Measurements from ENCODE around the gene ERO1B. TPM values are rescaled to one million over a fixed set of nuclear protein-coding genes. Genes with fewer than 3 reads are reported as not detected.

The ERO1B gene
- total RNA-seq, 1 experiment from 2014 or later, result 5.4 TPM

GRCh38 chr1:236204039-236204438 lies 77.7 kb downstream of the ERO1B start:
- no peak overlapping the region for H3K27ac ChIP-seq (ENCODE audit: low read depth, low read length)
- DNase-seq (ENCODE audit: low read depth, low spot score), result no peak
- ChIA-PET CTCF (no interaction called here), RAD21 (ENCODE audit: low non-redundant PET in 1 of 2, low total read pairs in 2 of 2, uncharacterized antibody in 2 of 2, unreplicated experiment in 2 of 2) (no interaction called here), POLR2A (no interaction called here)
- no peaks in the 10 kb centered on the region for H3K9me3 ChIP-seq (ENCODE audit: control insufficient read depth in 1 of 2, insufficient read depth in 1 of 2, low read depth in 1 of 2, low read length in 2 of 2)
- TF ChIP-seq ZNF274 (IDR thresholded peaks at IDR 0.05; ENCODE audit: low read depth, low read length), result no peak
- no peak overlapping the region for H3K4me2 ChIP-seq (ENCODE audit: low read length)
- BruUV-seq (replicated peaks), result no TSS peak
- H3K9ac ChIP-seq (ENCODE audit: low read length), result no peak overlapping the region
- ATAC-seq, result no peak
- intact Hi-C loops (cut with micrococcal nuclease), result no loop called here
- H4K20me1 ChIP-seq (ENCODE audit: insufficient read depth), result no peaks in the 10 kb centered on the region
- H3K4me3 ChIP-seq (replicated peaks in 1 of 2; ENCODE audit: low read depth in 1 of 2, low read length in 2 of 2), result no peak overlapping the region
- no peaks in the 10 kb centered on the region for H3K27me3 ChIP-seq (ENCODE audit: insufficient read depth, low read length)
- H3K79me2 ChIP-seq (ENCODE audit: insufficient read depth, low read length), result no peaks in the 10 kb centered on the region
- H3K36me3 ChIP-seq (ENCODE audit: control insufficient read depth in 1 of 2, insufficient read depth in 2 of 2, low read length in 2 of 2), result no peaks in the 10 kb centered on the region
- H3K9me2 ChIP-seq (ENCODE audit: insufficient read depth), result no peaks in the 10 kb centered on the region
- H3K4me1 ChIP-seq (ENCODE audit: control insufficient read depth in 1 of 2, insufficient read depth in 2 of 2, low read length in 2 of 2), result no peaks in the 10 kb centered on the region
- H2AFZ ChIP-seq (ENCODE audit: low read depth, low read length, poor library complexity, severe bottlenecking), result no peak overlapping the region

- no peak overlapping the region for H3K9ac ChIP-seq (ENCODE audit: low read length)
- no peak overlapping the region for H2AFZ ChIP-seq (ENCODE audit: low read depth, low read length, poor library complexity, severe bottlenecking)
- H3K4me2 ChIP-seq (ENCODE audit: low read length), result no peak overlapping the region
- intact Hi-C loops (cut with micrococcal nuclease), result no loop called here
- no TSS peak for BruUV-seq (replicated peaks)
- no peaks in the 10 kb centered on the region for H4K20me1 ChIP-seq (ENCODE audit: insufficient read depth)
- ChIA-PET CTCF (no interaction called here), RAD21 (ENCODE audit: low non-redundant PET in 1 of 2, low total read pairs in 2 of 2, uncharacterized antibody in 2 of 2, unreplicated experiment in 2 of 2) (no interaction called here), POLR2A (no interaction called here)
- no peaks in the 10 kb centered on the region for H3K79me2 ChIP-seq (ENCODE audit: insufficient read depth, low read length)
- no peaks in the 10 kb centered on the region for H3K4me1 ChIP-seq (ENCODE audit: control insufficient read depth in 1 of 2, insufficient read depth in 2 of 2, low read length in 2 of 2)
- no peaks in the 10 kb centered on the region for H3K27me3 ChIP-seq (ENCODE audit: insufficient read depth, low read length)
- H3K9me2 ChIP-seq (ENCODE audit: insufficient read depth), result no peaks in the 10 kb centered on the region
- no peaks in the 10 kb centered on the region for H3K36me3 ChIP-seq (ENCODE audit: control insufficient read depth in 1 of 2, insufficient read depth in 2 of 2, low read length in 2 of 2)
- ATAC-seq, result no peak
- no peak for DNase-seq (ENCODE audit: low read depth, low spot score)
- H3K4me3 ChIP-seq (replicated peaks in 1 of 2; ENCODE audit: low read depth in 1 of 2, low read length in 2 of 2), result no peak overlapping the region
- H3K9me3 ChIP-seq (ENCODE audit: control insufficient read depth in 1 of 2, insufficient read depth in 1 of 2, low read depth in 1 of 2, low read length in 2 of 2), result no peaks in the 10 kb centered on the region
- no peak overlapping the region for H3K27ac ChIP-seq (ENCODE audit: low read depth, low read length)
- no peak for TF ChIP-seq CBX3 (IDR thresholded peaks at IDR 0.05; ENCODE audit: low read depth)
- no peak for TF ChIP-seq ZFX (IDR thresholded peaks at IDR 0.05)
- TF ChIP-seq TCF7L2 (IDR thresholded peaks at IDR 0.05; ENCODE audit: borderline replicate concordance, extremely low read depth, insufficient read depth, insufficient read length), result no peak
- no peak for TF ChIP-seq REST (IDR thresholded peaks at IDR 0.05; ENCODE audit: low read depth)
- TF ChIP-seq FOSL1 (IDR thresholded peaks at IDR 0.05; ENCODE audit: low read depth), result no peak
- no peak for TF ChIP-seq ATF3 (IDR thresholded peaks at IDR 0.05)
- TF ChIP-seq MAX (IDR thresholded peaks at IDR 0.05), result no peak
- no peak for TF ChIP-seq YY1 (IDR thresholded peaks at IDR 0.05; ENCODE audit: extremely low read depth, insufficient replicate concordance, low read depth, low read length)
- TF ChIP-seq SIN3A (IDR thresholded peaks at IDR 0.05; ENCODE audit: low read depth), result no peak
- TF ChIP-seq CEBPB (IDR thresholded peaks at IDR 0.05; ENCODE audit: low read depth), result no peak
- TF ChIP-seq CTCF (IDR thresholded peaks at IDR 0.05 in 2 of 3, conservative IDR thresholded peaks at IDR 0.05 in 1 of 3; ENCODE audit: borderline replicate concordance in 1 of 3, insufficient read depth in 1 of 3, low read depth in 2 of 3, low read length in 2 of 3), result no peak
- TF ChIP-seq SP1 (IDR thresholded peaks at IDR 0.05; ENCODE audit: low read depth), result no peak
- no peak for TF ChIP-seq EZH2 (IDR thresholded peaks at IDR 0.05)
- no peak for TF ChIP-seq EZH2phosphoT487 (IDR thresholded peaks at IDR 0.05; ENCODE audit: borderline replicate concordance)
- no peak for TF ChIP-seq JUND (IDR thresholded peaks at IDR 0.05)
- no peak for TF ChIP-seq EGR1 (IDR thresholded peaks at IDR 0.05; ENCODE audit: low read depth)
- TF ChIP-seq POLR2AphosphoS5 (IDR thresholded peaks at IDR 0.05; ENCODE audit: low read depth, low read length), result no peak
Measured at GRCh38 chr1:236201786-236202185, 80.0 kb downstream of the ERO1B start.
